NCI-H128 (cell line): ENCODE measurements around the gene DPF3.

Experiments
- DNase-seq: peaks from one replicate; lab custom pipeline; 2025; ENCODE audit not compliant: unreplicated experiment; lab: John Stamatoyannopoulos, UW

The DPF3 gene

DNA sequence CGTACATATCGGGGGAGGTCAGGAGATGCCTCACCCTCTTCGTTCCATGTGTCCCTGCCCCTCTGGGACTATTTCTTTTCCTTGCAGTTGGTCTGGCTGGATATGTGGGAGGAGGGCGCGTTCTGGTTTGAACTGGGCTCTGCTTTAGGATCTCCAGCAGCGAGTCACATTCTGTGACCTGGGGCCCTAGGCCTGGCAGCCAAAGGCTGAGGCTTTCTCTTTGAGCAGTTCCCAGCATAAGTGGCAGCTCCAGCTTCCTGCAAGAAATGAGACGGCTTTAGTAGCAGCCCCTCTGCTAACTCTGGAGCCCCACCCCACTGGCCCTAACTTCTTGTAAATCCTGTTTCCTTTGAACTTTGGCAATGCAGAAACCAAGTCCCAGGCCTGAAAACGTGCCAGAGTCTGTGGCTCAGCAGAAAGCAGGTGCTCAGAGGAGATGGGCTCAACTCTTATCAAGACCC is 274.8 kb downstream of the DPF3 start:
- DNase-seq: no peak

GRCh38 chr14:72618424-72618823 is 275.5 kb downstream of the DPF3 start:
- DNase-seq: no peak

DNA sequence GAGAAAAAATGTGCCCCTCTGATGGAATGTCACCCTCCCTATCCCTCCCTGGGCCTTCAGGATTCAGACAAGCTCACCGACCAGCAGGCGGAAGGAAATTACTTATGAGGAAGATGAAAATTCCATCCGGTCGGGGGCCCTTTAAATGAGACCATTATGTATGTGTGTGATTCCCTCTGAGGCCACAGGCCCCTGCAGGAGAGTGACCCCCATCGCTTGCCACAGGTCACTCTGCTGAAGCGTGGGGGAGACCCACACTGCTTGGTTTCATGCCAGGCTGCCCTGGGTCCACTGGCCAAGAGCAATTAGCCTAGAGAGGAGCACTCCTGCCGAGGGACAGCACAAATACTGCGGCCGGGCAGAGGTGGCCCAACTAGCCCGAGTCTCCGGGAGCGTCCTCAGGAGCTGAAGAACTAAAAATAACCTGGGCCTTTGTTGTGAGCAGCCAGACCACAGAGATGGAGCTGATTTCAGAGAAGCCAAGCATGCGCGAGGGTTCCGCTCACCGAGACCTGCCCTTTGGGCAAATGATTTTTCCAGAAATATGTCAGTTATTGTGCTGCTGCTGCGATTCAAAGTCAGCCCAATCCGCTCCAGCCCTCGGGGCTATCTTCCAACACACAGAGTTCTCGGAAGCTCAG is 276.4 kb downstream of the DPF3 start:
- DNase-seq: no peak

GRCh38 chr14:72616811-72617210 is 277.1 kb downstream of the DPF3 start:
- DNase-seq: no peak

DNA sequence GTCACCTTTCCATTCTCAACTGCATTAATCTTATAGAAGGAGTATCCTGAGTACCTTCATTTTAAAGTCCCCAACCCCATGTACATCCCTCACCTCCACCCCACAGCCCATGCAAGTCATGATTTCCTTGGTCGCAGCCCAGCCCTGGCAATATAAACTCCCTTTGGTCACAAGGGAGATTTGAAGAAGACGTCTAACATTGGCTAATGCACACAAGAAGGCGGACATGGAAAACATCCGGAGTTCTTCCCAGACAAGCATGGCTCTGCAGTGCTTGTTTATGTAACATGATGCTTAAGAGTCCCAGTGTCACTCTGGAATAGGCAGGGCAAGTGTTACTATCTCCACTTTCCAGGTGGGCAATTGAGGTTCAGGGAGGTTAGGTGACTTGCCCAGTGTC is 277.6 kb downstream of the DPF3 start:
- DNase-seq: no peak

DNA sequence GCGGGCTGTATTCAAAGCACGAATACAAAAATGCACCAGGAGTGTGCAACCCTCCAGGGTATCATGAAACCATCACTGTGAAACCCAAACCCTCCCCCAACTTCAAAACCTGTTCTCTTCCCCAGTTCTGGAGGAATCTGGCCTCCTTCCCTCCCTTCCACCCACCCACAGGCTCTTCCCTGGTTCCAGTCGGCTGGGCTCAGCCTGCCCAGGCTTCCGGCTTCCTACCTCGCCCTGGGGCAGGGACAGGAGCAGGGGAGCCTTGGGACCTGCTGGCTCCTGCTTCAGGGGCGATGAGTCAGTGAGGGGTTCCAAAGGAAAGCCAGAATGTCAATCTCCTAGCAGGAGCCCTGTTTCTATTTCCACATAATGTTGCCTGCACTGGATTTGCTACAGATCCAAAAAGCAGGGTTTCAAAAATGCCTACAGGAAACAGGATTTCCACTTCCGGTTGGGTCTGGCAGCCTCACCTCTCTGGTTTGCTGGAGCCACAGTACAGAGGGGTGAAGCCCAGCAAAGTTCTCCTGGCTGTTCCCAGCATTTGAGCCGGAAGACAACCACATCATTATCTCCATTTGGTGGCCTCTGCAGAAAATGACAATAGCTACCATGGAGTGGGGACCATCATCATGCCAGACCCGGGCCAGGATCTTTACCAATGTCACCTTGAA is 278.3 kb downstream of the DPF3 start:
- DNase-seq: no peak

DNA sequence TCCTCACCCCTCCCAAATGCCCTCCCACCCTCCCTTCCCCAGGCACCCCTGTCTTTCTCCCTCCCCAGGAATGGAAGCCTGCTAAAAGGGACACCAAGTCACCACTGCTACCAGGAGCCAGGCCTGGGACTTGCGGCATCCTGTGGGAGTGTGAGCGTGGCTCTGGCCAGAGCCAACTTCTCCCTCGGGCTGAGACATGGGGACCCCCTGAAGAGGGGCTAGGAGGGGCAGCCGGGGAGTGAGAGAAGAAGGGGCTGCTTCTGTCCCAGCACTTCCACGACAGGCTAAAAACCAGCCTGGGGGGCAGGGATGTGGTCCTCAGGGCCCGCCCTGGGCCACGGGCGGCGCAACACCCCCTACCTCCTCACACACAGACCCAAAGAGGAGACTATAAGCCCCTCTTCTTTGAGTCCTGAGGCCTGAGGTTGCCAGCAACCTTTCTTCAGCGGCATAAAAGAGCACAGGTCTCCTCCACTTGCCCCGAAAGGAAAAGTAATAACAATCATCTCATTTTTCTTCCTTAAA is 278.9 kb downstream of the DPF3 start:
- DNase-seq: no peak

GRCh38 chr14:72614365-72614764 is 279.5 kb downstream of the DPF3 start:
- no peak for DNase-seq

DNA sequence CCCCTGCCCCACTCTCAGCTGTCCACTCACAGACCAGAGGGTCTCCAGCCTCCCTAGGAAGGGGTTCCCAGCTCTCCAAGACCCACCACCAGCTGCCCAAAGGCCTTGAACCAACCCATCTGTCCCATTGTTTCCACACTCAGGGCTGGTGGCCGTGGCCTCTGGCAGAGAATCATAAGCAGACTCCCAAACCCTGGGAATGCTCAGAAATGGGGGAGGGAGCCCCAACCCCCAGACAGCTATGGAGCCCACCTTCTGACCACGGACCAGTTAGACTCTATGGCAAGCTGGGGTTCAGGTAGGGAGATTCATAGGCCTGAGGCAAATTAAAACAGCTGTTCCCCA is 280.0 kb downstream of the DPF3 start:
- no peak for DNase-seq

DNA sequence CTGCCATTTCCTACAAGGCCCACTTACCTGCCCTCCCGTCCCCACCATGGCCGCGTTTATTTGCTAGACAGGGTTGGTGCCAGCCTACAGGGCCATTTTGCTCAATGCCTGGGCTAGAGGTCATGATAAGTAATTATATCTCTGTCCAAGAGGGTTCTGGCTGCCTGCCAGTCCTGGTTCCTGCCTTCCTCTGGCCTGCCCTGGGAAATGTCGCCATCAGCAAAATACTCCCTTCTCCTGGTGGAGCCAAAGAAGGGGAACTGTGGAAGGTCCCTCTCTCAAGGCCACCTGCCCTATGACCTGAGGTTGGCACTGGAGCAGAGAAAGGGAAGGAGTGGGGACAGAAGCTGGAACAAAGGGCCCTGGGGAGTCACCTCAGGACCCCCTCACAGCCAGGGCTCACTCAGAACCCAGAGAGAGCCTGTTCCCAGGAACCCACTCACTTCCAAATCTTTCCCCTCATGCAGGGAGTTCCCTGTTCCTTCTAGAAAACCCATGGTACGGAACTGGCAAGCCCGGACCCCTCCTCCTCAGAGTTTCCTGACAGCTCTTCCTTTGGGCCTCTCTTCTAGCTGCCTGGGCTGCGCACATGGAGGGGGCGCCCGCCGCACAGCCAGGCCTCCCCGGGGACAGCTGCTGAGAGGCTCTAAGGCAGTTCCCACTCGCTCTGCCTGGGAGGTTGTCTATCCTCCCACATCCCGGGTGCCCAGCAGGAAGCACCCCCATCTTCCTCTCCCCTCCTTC is 280.5 kb downstream of the DPF3 start:
- DNase-seq: no peak

DNA sequence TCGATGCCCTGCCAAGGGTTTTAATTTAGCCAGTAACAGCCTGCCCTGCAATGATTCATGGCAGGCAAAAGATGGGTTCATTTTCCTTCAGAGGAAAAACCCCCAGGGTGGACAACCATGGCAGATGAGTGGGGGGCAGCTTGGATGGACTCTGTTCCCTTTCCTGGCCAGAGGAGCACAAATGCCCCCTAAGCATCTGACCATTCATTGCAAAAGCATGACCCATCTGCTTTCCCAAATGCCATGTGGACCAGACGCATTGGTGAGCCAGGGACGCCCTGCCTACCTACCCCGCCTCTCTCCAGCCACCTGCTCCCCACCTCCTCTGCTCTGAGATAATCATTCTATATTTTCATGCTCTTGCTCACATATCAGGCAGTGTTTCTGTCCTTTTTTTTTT is 281.9 kb downstream of the DPF3 start:
- no peak for DNase-seq

GRCh38 chr14:72611506-72611905 is 282.4 kb downstream of the DPF3 start:
- no peak for DNase-seq

- no peak for DNase-seq
Observed at GRCh38 chr14:72610831-72611200, 283.1 kb downstream of the DPF3 start.

GRCh38 chr14:72610096-72610830 is 283.6 kb downstream of the DPF3 start:
- DNase-seq: no peak

GRCh38 chr14:72609205-72609916 is 284.5 kb downstream of the DPF3 start:
- no peak for DNase-seq

DNA sequence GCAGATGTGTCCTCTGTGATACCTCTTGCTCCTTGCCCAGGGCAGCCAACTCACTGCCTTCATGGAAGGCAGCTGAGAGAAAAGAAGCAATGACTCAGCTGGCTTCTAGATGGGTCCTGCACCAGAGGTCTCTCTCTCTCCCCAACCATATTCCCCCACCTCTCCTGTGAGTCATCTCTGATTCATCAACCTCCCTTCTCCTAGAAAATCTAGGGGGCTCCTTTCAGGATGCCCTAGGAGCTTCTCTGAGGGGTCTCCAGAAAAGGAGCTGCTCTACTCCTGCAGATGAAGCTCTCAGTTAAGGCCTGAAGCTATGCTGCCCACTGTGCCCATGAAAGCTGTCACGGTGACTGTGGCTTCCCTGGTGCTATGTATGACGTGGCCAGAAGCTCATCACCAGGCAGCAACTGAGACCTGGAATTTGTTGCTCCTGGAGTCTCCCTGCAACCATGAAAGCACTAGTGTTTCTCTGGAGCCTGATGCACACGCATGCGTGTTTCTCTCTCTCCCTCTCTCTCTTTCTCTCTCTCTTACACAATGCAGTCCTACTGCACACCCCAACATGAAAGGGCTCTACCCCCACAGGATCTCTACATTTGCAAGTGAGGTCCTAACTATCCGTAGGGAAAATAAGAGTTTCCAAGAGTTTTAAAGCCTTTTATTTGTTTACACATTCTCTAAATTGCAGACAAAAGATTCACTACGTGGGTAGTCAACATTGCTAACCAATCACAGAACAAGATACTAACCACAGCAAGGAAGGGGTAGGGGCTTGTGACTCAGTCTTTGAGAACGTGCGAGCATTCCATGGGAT is 285.3 kb downstream of the DPF3 start:
- no peak for DNase-seq

GRCh38 chr14:72607386-72608130 is 286.3 kb downstream of the DPF3 start:
- no peak for DNase-seq

- DNase-seq: no peak
Observed at GRCh38 chr14:72606879-72607278, 287.0 kb downstream of the DPF3 start.

DNA sequence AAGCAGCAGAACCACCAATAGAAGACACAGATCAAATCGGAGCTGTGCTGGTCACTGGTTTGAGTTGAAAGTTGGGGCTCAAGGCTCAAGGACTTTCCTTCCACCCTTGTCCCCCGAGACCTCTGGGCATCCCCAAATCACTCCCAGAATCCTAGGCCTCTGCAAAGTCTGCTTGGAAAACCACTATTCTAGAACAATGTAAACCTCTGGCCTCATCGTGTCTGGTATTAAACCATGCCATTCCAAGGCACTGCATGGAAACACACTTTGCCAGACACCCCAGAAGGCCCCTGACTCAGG is 288.0 kb downstream of the DPF3 start:
- no peak for DNase-seq
